ENCODE data around the gene FSTL4.

GRCh38 chr5:133421394-133421793 lies 190.9 kb downstream of the FSTL4 start:
- peak; percentile 60 for TF ChIP-seq CTCF (IDR thresholded peaks at IDR 0.05; ENCODE audit: borderline replicate concordance, extremely low read depth, low read length, poor library complexity, severe bottlenecking)
- TF ChIP-seq EZH2 (IDR thresholded peaks at IDR 0.05; ENCODE audit: borderline replicate concordance, low read depth, low read length, severe bottlenecking), result no peak
